T-cell (primary cell): Measurements from ENCODE around the gene MBD4. TPM values are rescaled to one million over a fixed set of nuclear protein-coding genes. Genes with fewer than 3 reads are reported as not detected.

Experiments
- ATAC-seq, 4 experiments: fragments of 200-7000 bp in 3 of 4; fragments of 150-1000 bp in 1 of 4; cut with Tn5 transposase; replicated peaks in 1 of 4; 1 replicate in 3 of 4; 2 replicates in 1 of 4; pipeline ENCODE4 v1.10.0; 2021; ENCODE audit warnings: moderate library complexity in 3 of 4, mild to moderate bottlenecking in 2 of 4, moderate number of reproducible peaks in 1 of 4
- CTCF ChIA-PET, 2 donors: fragments of 300-600 bp; sonication (Branson Sonifier 250); formaldehyde crosslinking; loops; one replicate each; lab custom pipeline; 2022; ENCODE audit warnings: antibody characterized with exemption in 2 of 2; lab: Charles Lee
- POLR2A ChIA-PET, 2 donors: fragments of 300-600 bp; sonication (Branson Sonifier 250); formaldehyde crosslinking; loops; one replicate each; lab custom pipeline; 2022; ENCODE audit warnings: antibody characterized with exemption in 2 of 2; lab: Charles Lee
- DNase-seq, 35 experiments: peaks; one replicate each; pipeline versions ENCODE4 v3.0.0 to v3.0.0-alpha.2; 2013 to 2023
- H3K27ac ChIP-seq: one replicate; pipeline ENCODE4 v1.5.1; 2013; ENCODE audit warnings: low read length
- H3K27me3 ChIP-seq, 2 experiments: replicated peaks in 1 of 2; 1 replicate in 1 of 2; 2 replicates in 1 of 2; pipeline versions ENCODE4 v1.6.1 to v1.7.0; 2013; ENCODE audit warnings: low read length in 1 of 2, mixed read lengths in 1 of 2; ENCODE audit not compliant: control insufficient read depth in 2 of 2, insufficient read depth in 2 of 2; ENCODE audit errors: extremely low read depth in 1 of 2
- H3K36me3 ChIP-seq, 2 donors: 1 replicate in 1 of 2; 2 replicates in 1 of 2; pipeline versions ENCODE4 v1.6.1 to v1.7.0; 2013; ENCODE audit warnings: low read length in 1 of 2; ENCODE audit not compliant: control insufficient read depth in 2 of 2, insufficient read depth in 1 of 2; ENCODE audit errors: extremely low read depth in 1 of 2
- H3K4me1 ChIP-seq, 2 experiments: 1 replicate in 1 of 2; 2 replicates in 1 of 2; pipeline versions ENCODE4 v1.6.1 to v1.7.0; 2013; ENCODE audit warnings: low read length in 2 of 2, mixed read lengths in 1 of 2; ENCODE audit not compliant: insufficient read depth in 2 of 2, control insufficient read depth in 1 of 2; ENCODE audit errors: extremely low read depth in 1 of 2
- H3K4me3 ChIP-seq, 2 donors: 1 replicate in 1 of 2; 2 replicates in 1 of 2; pipeline versions ENCODE4 v1.5.1 to v1.7.0; 2013; ENCODE audit warnings: mild to moderate bottlenecking in 2 of 2, low read length in 1 of 2, moderate library complexity in 1 of 2; ENCODE audit not compliant: control insufficient read depth in 1 of 2; ENCODE audit errors: extremely low read depth in 1 of 2
- H3K9me3 ChIP-seq: 2 replicates; pipeline ENCODE4 v1.7.0; 2013
- H3K27ac Mint-ChIP-seq, 2 donors: one replicate each; pipeline ENCODE4 v1.8.0; 2020 to 2021; ENCODE audit warnings: mild to moderate bottlenecking in 2 of 2, mixed read lengths in 2 of 2
- H3K27me3 Mint-ChIP-seq, 2 donors: one replicate each; pipeline ENCODE4 v1.8.0; 2021 to 2022; ENCODE audit warnings: mixed read lengths in 2 of 2
- H3K36me3 Mint-ChIP-seq: one replicate; pipeline ENCODE4 v1.8.0; 2021; ENCODE audit warnings: mixed read lengths
- H3K4me1 Mint-ChIP-seq, 3 donors: one replicate each; pipeline ENCODE4 v1.8.0; 2020 to 2022; ENCODE audit warnings: mixed read lengths in 3 of 3, mild to moderate bottlenecking in 1 of 3
- H3K4me3 Mint-ChIP-seq, 3 donors: one replicate each; pipeline ENCODE4 v1.8.0; 2020 to 2022; ENCODE audit warnings: mild to moderate bottlenecking in 3 of 3, mixed read lengths in 3 of 3, moderate library complexity in 3 of 3
- H3K9me3 Mint-ChIP-seq, 3 donors: one replicate each; pipeline ENCODE4 v1.8.0; 2020 to 2022; ENCODE audit warnings: mixed read lengths in 3 of 3
- WGBS: methylation state at CpG from one replicate; pipeline ENCODE4 v1.1.5; 2013; ENCODE audit warnings: missing lambda C conversion rate; ENCODE audit not compliant: insufficient coverage; 5-methylcytosine and 5-hydroxymethylcytosine counted together
- total RNA-seq, 35 experiments: library from RNA in 6 of 35; stranded (reverse) in 6 of 35; fragments of 120-200 nt in 1 of 35; gene quantifications; one replicate each; pipeline versions ENCODE4 v1.2.1 to v1.2.4 and lab custom pipeline; 2013 to 2026

MBD4 gene
- total RNA-seq, 5 donors from 2014 or later (not counting 1 experiment from before 2014, with no cell fraction given): 43.1 to 59.4 (median 45.2) TPM

DNA sequence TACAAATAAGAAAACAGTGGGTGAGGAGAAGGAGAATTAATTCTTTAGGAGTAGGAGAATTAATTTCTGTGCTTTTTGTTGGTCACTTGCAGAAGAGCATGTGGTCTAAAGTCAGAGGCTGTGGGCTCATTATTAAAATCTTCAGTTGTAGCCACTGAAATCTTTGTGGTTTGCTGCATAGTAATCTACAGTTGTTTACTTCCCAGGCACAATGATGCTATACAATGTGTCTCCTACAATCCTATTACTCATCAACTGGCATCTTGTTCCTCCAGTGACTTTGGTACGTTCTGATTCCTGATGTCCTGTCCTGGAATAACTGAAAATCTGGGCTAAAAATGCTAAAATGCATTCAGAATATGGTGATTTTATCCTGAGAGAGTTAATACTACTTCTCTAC is 21.3 kb upstream of the MBD4 start:
- no peaks in the 10 kb centered on the region for H3K9me3 Mint-ChIP-seq

DNA sequence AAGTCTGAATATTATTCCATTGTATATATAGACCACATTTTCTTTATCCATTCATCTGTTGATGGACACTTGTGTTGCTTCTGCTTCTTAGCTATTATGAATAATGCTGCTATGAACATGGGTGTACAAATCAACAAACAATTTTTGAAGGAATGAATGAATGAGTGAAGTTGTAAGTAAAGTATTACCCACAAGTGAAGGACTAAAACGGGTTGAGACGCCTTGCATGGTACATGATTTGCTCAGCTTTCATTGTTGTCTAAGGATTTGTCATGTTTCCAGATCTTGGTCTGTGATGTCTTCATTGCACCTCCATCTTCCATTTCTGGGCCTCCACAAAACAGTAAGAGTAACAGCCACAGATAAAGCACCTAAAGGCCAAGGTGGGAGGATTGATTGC is 20.8 kb upstream of the MBD4 start:
- H3K4me1 ChIP-seq: no peaks in the 10 kb centered on the region
- no peak overlapping the region for H3K27ac ChIP-seq
- H3K36me3 Mint-ChIP-seq: peaks cover 45% of the 10 kb centered on the region
- no peaks in the 10 kb centered on the region for H3K27me3 Mint-ChIP-seq
- CTCF ChIA-PET: interaction anchor here in 1 of 2 donors (0.6 kb wide), 1 partner anchor 1395 kb away, joined by 6 read pairs; no protein-coding TSS in a partner anchor
- no peak overlapping the region for H3K4me3 ChIP-seq
- peaks cover 0 to 4% (median 2%) of the 10 kb centered on the region in 3 donors for H3K4me1 Mint-ChIP-seq
- H3K27ac Mint-ChIP-seq: no peak overlapping the region
- peaks cover 2% of the 10 kb centered on the region in 2 donors for H3K36me3 ChIP-seq
- no peaks in the 10 kb centered on the region for H3K9me3 ChIP-seq
- no peak overlapping the region for H3K4me3 Mint-ChIP-seq
- POLR2A ChIA-PET: no interaction called here
- no CpG with 5 or more reads among the region's 2 CpGs for WGBS
- no peaks in the 10 kb centered on the region for H3K27me3 ChIP-seq
- ATAC-seq (no peak), DNase-seq (no peak)
- H3K9me3 Mint-ChIP-seq: no peaks in the 10 kb centered on the region

More for the DNA sequence above, 21.3 kb upstream of the MBD4 start:
- POLR2A ChIA-PET: no interaction called here
- no peak overlapping the region for H3K4me3 Mint-ChIP-seq
- WGBS: no CpG with 5 or more reads among the region's 1 CpG
- CTCF ChIA-PET: interaction anchor here in 1 of 2 donors (0.6 kb wide), 1 partner anchor 1396 kb away, joined by 6 read pairs; no protein-coding TSS in a partner anchor
- Histone ChIP-seq H3K4me1 (no peaks in the 10 kb centered on the region), H3K27ac (no peak overlapping the region), H3K4me3 (no peak overlapping the region), H3K9me3 (no peaks in the 10 kb centered on the region), H3K36me3 (peaks cover under 1 to 2% of the 10 kb centered on the region in 2 donors), H3K27me3 (no peaks in the 10 kb centered on the region)
- no peak overlapping the region for H3K27ac Mint-ChIP-seq
- H3K27me3 Mint-ChIP-seq: no peaks in the 10 kb centered on the region
- DNase-seq: no peak
- no peak for ATAC-seq
- peaks cover 41% of the 10 kb centered on the region for H3K36me3 Mint-ChIP-seq
- peaks cover 0 to 4% (median 2%) of the 10 kb centered on the region in 3 donors for H3K4me1 Mint-ChIP-seq

DNA sequence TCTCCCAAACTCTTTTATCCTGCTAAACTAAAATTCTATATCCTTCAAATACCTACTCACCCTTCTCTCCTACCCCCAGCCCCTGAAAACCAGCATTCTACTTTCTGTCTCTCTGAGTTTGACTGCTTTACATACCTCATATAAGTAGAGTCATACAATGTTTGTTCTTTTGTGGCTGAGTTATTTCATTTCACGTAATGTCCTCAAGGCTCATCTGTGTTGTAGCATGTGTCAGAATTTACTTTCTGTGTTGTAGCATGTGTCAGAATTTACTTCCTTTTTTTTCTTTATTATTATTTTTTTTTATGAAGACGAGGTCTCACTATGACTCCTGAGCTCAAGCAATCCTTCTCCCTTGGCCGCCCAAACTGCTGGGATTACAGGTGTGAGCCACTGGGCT is 20.4 kb upstream of the MBD4 start:
- no peak overlapping the region for H3K4me3 Mint-ChIP-seq
- peaks cover 45% of the 10 kb centered on the region for H3K36me3 Mint-ChIP-seq
- no peak for DNase-seq
- ChIA-PET CTCF (no interaction called here), POLR2A (no interaction called here)
- no peak for ATAC-seq
- no peaks in the 10 kb centered on the region for H3K27me3 Mint-ChIP-seq
- Histone ChIP-seq H3K27me3 (no peaks in the 10 kb centered on the region), H3K4me3 (no peak overlapping the region), H3K9me3 (no peaks in the 10 kb centered on the region), H3K4me1 (no peaks in the 10 kb centered on the region), H3K36me3 (peaks cover 2% of the 10 kb centered on the region in 2 donors), H3K27ac (no peak overlapping the region)
- H3K4me1 Mint-ChIP-seq: peaks cover 0 to 4% (median 2%) of the 10 kb centered on the region in 3 donors
- WGBS: no CpG with 5 or more reads among the region's 3 CpGs
- H3K27ac Mint-ChIP-seq: peak overlapping the region; percentile 26 to 58
- no peaks in the 10 kb centered on the region for H3K9me3 Mint-ChIP-seq

DNA sequence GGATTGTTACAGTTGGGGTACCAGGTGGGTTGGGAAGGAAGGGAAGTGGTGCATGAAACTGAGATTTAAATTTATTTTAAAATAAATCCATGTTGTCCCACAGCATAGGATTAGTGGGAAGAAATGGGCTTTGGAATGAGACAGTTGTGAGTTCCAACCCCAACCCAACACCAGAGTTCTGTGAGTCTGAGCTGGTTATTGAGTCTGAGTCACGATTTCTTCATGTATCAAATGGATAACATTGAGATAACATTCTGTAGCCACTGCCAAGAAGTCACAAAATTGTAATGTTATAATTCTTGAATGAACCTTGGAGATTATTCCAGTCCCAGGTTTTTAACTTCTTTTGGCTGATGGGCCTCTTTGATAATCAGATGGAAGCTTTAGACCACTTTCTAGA is 14.0 kb upstream of the MBD4 start:
- DNase-seq: no peak
- Mint-ChIP-seq H3K4me3 (no peak overlapping the region), H3K27ac (no peak overlapping the region), H3K9me3 (no peaks in the 10 kb centered on the region), H3K27me3 (no peaks in the 10 kb centered on the region), H3K4me1 (peaks cover 6 to 8% (median 6%) of the 10 kb centered on the region in 3 donors), H3K36me3 (peaks cover 29% of the 10 kb centered on the region)
- no peaks in the 10 kb centered on the region for H3K9me3 ChIP-seq
- no peaks in the 10 kb centered on the region for H3K27me3 ChIP-seq
- peaks cover 0 to 10% of the 10 kb centered on the region in 2 donors for H3K36me3 ChIP-seq
- ATAC-seq: no peak
- ChIA-PET POLR2A (no interaction called here), CTCF (no interaction called here)
- H3K4me1 ChIP-seq: peaks cover 0 to 5% of the 10 kb centered on the region in 2 experiments
- WGBS: no CpG with 5 or more reads among the region's 1 CpG
- H3K4me3 ChIP-seq: no peak overlapping the region
- H3K27ac ChIP-seq: no peak overlapping the region

DNA sequence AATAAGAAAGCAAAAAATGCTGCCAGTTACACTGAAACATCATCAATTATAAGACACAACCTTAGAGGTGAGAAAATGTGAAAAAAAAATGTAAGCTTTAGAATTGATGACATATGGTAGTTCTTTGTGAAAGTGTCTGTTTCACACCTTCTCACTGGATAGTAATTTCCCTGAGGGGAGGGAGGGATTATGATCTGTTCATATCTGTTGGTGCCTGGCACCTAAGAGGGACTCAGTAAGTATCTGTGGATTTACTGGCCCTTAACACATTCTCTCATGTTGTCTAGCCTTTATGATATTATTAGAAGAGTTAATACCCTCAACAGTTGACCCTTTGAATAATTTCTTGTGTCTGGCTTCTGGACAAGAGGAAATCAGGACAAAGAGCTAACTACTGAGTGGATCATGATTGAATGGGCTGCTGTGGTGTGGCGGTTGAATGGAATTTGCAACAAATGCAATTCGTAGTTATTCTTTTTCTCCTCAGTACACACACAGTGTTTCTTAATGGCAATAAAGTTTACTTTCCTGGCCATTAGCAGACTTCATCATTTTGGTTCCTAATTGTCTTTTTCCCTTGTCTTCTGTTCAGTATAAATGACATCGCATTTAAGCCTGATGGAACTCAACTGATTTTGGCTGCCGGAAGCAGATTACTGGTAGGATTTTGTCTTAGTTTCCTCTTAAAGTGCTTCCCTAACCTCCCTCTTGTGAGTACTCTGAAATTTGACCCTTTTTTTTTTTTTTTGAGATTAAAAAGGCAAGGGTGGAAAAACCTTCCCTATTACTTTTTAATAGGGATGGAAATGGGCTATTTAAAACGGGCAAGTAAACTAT is 9.7 kb upstream of the MBD4 start:
- Mint-ChIP-seq H3K4me3 (no peak overlapping the region), H3K36me3 (peaks cover 17% of the 10 kb centered on the region), H3K27ac (no peak overlapping the region), H3K9me3 (no peaks in the 10 kb centered on the region), H3K27me3 (no peaks in the 10 kb centered on the region), H3K4me1 (peaks cover 6 to 8% (median 6%) of the 10 kb centered on the region in 3 donors)
- no CpG with 5 or more reads among the region's 5 CpGs for WGBS
- H3K27ac ChIP-seq: no peak overlapping the region
- ATAC-seq: no peak
- H3K27me3 ChIP-seq: no peaks in the 10 kb centered on the region
- CTCF ChIA-PET: interaction anchor here in 1 of 2 donors (0.6 kb wide), 1 partner anchor 1167 kb away, joined by 3 read pairs; no protein-coding TSS in a partner anchor
- peaks cover 0 to 5% of the 10 kb centered on the region in 2 experiments for H3K4me1 ChIP-seq
- DNase-seq: no peak
- peaks cover 0 to 4% of the 10 kb centered on the region in 2 donors for H3K36me3 ChIP-seq
- no peak overlapping the region for H3K4me3 ChIP-seq
- H3K9me3 ChIP-seq: no peaks in the 10 kb centered on the region
- POLR2A ChIA-PET: no interaction called here

DNA sequence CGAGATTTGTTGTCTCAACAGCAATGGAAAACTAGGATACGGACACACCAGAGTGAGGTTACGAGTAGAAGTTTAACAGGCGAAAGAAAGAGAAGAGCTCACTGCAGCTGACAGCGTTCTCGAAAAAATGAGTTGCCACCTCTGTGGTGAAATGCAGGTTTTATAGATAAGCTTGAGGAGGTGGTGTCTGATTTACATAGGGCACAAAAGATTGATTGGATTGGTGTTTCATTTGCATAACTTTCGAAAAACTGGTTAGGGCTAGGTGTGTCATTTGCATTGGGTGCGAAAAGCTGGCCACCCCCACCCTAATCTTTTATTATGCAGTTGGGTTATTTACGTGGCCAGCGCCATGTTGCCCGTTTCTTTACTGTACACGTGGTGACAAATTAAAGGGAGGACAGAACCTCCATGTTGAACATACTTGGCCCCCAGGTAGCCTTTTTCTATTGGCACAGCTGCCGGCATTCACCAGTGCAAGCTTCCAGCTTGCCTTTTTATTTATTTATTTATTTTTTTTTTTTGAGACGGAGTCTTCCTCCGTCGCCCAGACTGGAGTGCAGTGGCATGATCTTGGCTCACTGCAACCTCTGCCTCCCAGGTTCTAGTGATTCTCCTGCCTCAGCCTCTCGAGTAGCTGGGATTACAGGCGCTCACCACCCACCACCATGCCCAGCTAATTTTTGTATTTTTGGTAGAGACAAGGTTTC is 8.6 kb upstream of the MBD4 start:
- H3K36me3 ChIP-seq: peaks cover 0 to 2% of the 10 kb centered on the region in 2 donors
- peaks cover 0 to 5% of the 10 kb centered on the region in 2 experiments for H3K4me1 ChIP-seq
- ChIA-PET POLR2A (no interaction called here), CTCF (no interaction called here)
- H3K36me3 Mint-ChIP-seq: peaks cover 15% of the 10 kb centered on the region
- no peak overlapping the region for H3K27ac Mint-ChIP-seq
- no peak for DNase-seq
- no peak overlapping the region for H3K4me3 ChIP-seq
- peaks cover 11 to 16% (median 14%) of the 10 kb centered on the region in 3 donors for H3K4me1 Mint-ChIP-seq
- WGBS: 97% methylated on average over 7 of the region's 18 CpGs
- ATAC-seq: no peak
- H3K9me3 ChIP-seq: no peaks in the 10 kb centered on the region
- H3K27me3 ChIP-seq: no peaks in the 10 kb centered on the region
- no peaks in the 10 kb centered on the region for H3K27me3 Mint-ChIP-seq
- no peaks in the 10 kb centered on the region for H3K9me3 Mint-ChIP-seq
- no peak overlapping the region for H3K27ac ChIP-seq
- H3K4me3 Mint-ChIP-seq: no peak overlapping the region
